Astrocyte of the cerebellum (primary cell): ENCODE results near the gene TUBAL3.

Experiments used
- DNase-seq: peaks from one replicate; pipeline ENCODE4 v3.0.0-alpha.2; 2011; ENCODE audit warnings: low read depth
- H3K4me3 ChIP-seq: 2 replicates; pipeline ENCODE4 v1.5.1; 2011; ENCODE audit warnings: mild to moderate bottlenecking, low read depth, low read length, moderate library complexity
- CTCF ChIP-seq: IDR thresholded peaks from 2 replicates; pipeline ENCODE4 v1.5.1; 2012; ENCODE audit warnings: low read length, low read depth, moderate library complexity, mild to moderate bottlenecking; ENCODE audit errors: missing control alignments
- in situ Hi-C: cut with HindIII; loops from 2 replicates; pipeline ENCODE4 v1.10.0; 2017; ENCODE audit warnings: low sequenced_read_pairs

Gene TUBAL3

GRCh38 chr10:5362873-5363272 is 41.8 kb downstream of the TUBAL3 start:
- no peak for DNase-seq
- in situ Hi-C loops, result no loop called here
- no peak overlapping the region for H3K4me3 ChIP-seq
- no peak for TF ChIP-seq CTCF

- in situ Hi-C loops, result no loop called here
- no peak for DNase-seq
- H3K4me3 ChIP-seq, result no peak overlapping the region
- TF ChIP-seq CTCF, result no peak
These were observed 42.7 kb downstream of the TUBAL3 start for GRCh38 chr10:5361966-5362365.

- no peak for TF ChIP-seq CTCF
- no peak overlapping the region for H3K4me3 ChIP-seq
- in situ Hi-C loops, result no loop called here
- DNase-seq, result no peak
These were observed 44.2 kb downstream of the TUBAL3 start for GRCh38 chr10:5360318-5360915.

- no peak overlapping the region for H3K4me3 ChIP-seq
- no peak for TF ChIP-seq CTCF
- in situ Hi-C loops, result no loop called here
- no peak for DNase-seq
These were observed 48.3 kb downstream of the TUBAL3 start for GRCh38 chr10:5356302-5356763.

GRCh38 chr10:5355594-5356301 is 48.9 kb downstream of the TUBAL3 start:
- no peak for DNase-seq
- in situ Hi-C loops, result no loop called here
- H3K4me3 ChIP-seq, result no peak overlapping the region
- TF ChIP-seq CTCF, result no peak

GRCh38 chr10:5354068-5354467 is 50.6 kb downstream of the TUBAL3 start:
- H3K4me3 ChIP-seq, result no peak overlapping the region
- in situ Hi-C loops, result no loop called here
- TF ChIP-seq CTCF, result no peak
- DNase-seq, result no peak
